Epidermal melanocyte (primary cell): ENCODE results near the gene TTLL3.
"Not testable (repeated sequence)": the region's sequence is repeated elsewhere in the genome, so short reads cannot be mapped to it uniquely, and the experiment has no call there.

ENCODE experiments used
- DNase-seq: peaks from one replicate; pipeline ENCODE4 v3.0.0; 2011; ENCODE audit warnings: low spot score; ENCODE audit not compliant: insufficient read length

The TTLL3 gene

GRCh38 chr3:9809615-9810432 is at the start of gene TTLL3:
Gene TTLL3 (plus strand): TSS chr3:9810262. CDS start chr3:9810662, 400 bp downstream.
- DNase-seq: peak; percentile 79

DNA sequence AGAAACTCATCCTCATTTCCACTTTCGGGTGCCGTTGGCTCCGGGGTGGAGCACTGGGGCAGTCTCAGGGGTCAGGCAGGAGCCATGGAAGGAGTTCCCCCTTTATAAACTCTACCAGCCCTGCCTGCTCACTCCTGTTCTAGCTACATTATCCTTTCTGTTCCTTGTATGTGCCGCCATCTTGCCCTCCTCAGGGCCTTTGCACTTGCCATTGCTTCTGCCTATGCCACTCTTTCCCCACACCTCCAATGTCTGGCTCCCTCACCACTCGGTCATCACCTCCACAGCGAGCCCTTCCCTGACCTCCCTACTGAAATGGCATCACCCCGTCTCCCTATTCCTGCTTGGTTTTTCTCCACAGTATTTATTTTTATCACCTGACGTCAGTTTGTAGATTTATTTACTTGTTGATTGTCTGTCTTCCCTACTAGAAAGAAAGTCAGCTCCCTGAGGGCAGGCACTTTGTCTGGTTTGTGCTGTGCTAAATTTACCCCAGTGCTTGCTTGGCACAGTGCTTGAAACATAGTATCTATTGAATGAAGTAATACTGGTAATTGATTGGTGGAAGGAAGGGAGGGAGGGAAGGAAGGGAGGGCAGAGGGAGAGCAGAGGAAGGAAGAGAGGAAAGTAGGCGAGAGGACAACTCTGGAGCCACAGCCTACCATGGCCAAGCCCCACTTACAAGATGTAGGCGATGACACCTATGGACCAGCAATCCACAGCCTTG is 49.1 kb upstream of the TTLL3 start:
- DNase-seq: no peak

DNA sequence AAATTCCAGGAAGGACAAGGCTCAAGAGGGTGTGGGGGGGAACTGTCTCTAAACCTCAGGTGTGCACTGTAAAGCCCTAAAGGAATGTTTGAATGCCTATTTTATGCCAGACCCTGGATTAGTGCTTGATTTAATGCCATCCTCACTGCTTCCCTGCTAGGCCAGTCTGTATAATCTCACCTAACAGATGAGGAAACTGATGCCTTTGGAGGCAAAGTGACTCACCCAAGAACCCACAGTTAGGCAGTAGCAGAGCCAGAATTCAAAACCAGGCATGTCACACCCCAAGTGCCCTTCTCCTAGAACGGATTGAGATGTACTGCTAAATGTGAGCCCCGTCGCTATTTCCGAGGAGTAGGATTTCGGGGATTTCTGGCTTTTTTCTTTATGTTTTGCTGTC is 48.1 kb upstream of the TTLL3 start:
- DNase-seq: no peak

DNA sequence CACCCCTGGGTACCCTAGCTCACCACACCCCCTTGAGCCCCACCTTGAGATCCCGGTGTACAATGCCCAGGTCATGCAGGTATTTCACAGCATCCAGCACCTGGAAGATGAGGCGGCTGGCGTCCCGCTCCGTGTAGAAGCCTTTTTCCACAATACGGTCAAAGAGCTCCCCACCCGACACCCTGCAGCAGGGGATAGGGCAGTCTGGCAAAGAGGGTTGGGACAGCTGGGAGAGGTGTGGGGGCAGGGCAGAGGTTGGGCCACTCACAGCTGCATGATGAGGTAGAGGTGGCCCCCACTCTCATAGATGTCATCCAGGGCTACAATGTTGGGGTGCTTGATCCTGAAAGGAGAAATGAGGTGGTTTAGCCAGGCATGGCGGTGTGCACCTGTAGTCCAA is 47.2 kb upstream of the TTLL3 start:
- no peak for DNase-seq

GRCh38 chr3:9765865-9766264 is 44.2 kb upstream of the TTLL3 start:
- no peak for DNase-seq

- no peak for DNase-seq
Observed at GRCh38 chr3:9767418-9767817, 42.6 kb upstream of the TTLL3 start.

GRCh38 chr3:9768141-9768775 is 41.8 kb upstream of the TTLL3 start:
- no peak for DNase-seq

DNA sequence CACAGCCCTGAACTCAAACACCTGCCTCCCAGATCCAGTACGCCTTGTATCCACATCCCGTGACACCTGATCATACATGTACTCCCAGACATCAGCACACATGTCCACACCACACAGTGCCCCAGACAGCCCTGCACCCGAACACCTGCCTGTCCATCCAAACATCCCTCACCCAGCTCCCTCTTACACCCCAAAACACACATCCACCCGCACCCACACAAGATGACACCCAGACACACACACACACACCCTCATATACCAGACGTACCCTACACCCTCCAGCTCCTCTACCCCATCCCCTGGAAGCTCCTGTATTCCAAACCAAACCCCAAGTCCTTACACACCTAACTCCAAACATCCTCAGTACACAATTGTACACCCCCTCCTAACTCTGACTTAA is 41.0 kb upstream of the TTLL3 start:
- no peak for DNase-seq

DNA sequence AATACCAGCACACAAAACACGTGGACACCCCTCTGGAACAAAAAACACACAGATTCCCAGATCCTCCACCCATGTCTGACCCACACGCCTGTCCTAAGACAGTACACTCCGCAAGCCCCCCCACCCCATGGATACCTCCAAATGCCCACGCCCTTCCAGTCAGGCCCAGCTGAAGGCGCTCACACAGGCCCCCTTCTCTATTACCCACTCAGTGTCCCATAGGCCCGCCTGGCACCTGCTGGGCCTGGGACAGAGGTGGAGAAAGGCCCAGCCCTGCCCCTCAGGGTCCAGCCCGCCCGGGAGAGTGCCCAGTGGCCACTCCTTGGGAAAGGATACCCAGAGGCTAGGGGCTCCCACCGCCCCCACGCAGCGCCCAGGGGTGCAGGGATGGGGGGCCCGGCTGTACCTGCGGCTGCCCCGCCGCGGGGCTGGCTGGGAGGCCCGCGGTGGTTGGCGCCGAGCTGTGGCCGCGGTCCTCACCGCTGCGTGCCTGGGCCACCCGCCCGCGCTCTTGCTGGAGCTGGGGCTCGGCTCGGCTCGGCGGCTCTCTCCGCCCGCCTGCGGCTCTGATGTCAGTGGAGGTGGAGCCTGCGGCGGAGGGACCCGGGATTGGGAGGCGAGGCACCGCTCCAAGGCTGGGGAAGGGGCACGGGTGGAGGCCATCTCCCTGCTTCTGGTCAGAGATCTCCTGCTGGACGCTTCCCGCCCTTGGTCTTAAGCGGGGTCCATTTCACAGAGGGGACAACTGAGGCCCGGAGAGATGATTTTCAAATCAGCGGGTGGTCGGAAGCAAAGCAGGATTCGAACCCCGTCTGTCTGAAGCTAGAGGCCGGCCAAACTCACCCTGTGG is 40.4 kb upstream of the TTLL3 start, which contains the start of gene CAMK1:
Gene CAMK1, minus strand, starts transcription at position 522 of the 850 bp plus-strand sequence. CDS start 2,198 bp downstream, outside the sequence.
- peak; percentile 77 for DNase-seq

DNA sequence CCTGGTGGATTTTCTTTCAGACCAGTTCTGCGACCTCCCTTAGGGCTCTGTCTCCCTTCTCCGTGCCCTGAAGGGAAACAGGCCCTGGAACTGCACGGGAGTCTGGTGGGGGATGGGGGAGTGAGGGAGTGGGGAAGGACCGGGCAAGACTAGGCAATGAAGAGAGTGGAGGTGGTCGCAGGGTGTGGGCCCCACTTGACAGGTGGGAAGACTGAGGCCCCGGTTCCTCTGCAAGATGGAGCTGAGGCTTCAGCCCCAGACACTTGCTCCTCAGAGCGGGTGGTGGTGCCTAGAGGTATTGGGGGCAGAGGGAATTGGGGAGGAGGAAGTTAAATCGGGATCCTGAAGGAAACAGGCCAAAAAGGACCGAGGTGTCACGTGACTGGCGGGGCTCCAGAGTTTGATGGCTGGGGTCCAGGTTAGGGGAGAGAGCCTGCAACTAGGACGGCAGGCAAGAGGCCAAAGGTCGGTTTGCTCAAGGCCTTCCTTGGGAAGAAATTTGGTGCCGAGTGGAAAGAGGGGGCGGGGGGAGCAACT is 39.7 kb upstream of the TTLL3 start:
- no peak for DNase-seq

- not testable (repeated sequence) for DNase-seq
Observed at GRCh38 chr3:9771007-9771406, 39.1 kb upstream of the TTLL3 start.

DNA sequence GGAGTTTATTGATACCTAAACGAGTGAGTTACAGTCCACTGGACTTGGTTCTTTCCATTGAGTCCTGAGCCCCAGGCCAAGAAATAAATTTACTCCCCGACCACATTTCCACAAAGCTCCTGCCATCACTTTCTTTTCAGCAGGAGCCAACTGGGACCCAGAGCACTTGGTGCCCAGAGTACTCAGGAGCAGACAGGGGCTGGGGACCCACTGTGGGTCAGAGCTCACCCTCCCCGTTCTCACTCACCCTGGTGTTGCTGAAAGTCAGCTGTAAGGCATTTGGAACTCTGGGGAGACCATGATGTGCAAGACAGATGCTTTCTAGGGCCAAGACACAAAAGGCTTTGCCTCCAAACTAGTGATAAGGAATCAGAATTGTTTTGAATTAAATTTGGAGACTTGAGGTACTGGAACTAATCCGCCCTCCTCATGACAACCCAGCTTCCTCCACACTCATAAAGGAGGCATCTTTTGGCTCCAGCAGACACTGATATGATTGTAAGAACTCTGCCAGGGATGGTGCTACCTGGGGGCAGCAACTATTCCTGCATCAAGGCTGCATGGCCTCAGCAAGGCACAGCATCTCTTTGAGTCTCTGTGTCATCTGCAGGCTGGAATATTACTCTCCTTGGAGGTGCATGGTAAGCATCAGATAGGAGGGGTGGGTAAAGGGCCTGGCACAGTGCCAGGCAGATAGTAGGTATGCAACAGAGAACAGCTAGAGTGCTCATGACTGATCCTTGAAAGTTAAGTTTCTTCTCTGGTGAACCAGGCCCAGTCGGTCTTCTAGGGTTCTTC is 33.0 kb upstream of the TTLL3 start:
- DNase-seq: no peak

DNA sequence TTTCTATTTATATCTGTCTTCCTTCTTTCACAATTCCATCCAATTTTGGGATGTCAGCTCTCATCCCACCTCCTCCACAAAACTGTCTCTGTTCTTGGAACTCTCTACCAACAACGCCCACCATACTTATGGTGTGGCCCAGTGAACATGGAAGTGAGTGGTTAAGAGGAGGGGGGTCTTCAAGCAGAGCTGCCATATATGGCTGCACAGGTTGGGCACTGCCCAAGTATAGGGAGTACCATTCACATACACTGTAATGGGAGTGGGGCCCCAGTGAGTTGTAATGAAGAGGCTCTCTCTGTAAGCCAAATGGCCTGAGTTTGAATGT is 32.4 kb upstream of the TTLL3 start:
- DNase-seq: no peak

DNA sequence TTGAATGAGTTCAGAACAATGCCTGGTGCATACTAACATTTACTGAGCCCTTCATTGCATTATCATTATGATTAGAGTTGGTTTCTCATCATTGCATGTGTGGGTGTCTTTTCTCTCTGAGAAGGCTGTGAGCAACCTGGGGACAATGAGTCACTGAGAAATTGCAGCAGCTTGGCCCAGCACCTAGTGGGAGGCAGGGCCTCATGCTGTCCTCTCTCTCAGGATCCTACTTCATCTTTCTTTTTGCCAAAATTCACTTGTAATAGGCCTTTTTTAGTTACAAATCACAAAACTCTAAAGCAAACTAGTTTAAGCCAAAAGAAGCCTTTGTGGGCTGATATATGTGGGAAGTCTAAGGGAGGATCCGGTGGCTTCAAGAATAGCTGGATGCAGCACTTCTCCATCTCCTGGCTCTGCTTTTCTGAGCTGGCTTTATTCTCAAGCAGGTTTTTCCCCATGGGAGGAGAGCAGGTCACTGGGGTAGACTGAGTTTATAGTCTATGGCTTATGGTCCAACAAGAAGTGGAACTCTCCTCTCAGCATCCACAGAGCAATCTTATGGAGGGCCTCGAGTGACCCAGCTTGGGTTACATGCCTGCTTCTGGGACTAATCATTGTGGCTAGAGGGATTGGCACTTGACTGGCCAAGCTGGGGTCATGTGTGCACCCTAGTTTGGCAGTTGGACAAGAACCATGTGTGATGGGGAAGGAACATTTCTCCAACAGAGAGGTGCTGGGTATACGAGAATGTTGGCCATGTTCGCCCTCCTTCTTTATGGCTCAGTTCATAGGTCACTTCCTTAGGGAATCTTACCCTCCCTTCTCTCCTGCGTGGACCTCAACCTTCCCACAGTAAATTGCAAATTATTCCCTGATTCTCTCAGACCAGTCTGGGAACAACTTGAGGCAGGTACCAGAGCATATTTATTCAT is 31.7 kb upstream of the TTLL3 start:
- no peak for DNase-seq

GRCh38 chr3:9779075-9779593 is 30.9 kb upstream of the TTLL3 start:
- DNase-seq: no peak

DNA sequence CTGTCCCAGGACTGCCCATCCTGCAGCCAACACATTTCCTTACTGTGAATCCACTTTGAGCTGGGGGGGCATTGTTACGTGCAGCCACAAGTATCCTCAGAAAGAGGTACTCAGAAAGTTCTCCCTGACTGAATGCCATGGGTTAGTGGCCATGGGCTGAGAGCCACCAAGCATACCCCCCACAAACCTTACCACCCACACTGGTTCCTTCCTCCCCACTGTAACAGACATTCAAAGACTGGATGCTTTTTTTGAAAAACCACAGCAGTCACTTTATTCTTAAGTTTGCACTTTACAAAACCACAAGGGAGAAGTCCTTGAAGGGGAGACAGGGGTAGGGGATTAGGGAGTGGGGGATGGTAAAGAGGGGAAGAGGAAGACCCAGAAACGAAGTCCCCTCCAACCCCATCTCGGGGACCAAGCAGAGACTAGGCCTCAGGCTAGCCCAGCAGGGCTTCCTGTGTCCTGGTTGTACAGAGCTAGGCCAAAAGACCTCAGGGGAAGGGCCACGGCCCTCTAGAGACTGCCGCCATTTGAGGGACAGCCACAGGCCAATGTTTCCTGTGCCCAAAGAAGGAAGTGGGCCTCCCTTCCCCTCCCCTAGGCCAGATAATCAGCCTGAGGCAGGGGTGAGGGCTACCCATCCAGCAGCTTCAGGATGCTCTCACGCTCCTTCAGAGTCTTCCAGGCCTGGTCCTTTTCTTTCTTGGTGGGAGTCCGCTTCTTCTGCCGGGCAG is 30.2 kb upstream of the TTLL3 start:
- no peak for DNase-seq

GRCh38 chr3:9780458-9780812 is 29.6 kb upstream of the TTLL3 start:
- no peak for DNase-seq

GRCh38 chr3:9780910-9781309 is 29.2 kb upstream of the TTLL3 start:
- DNase-seq: no peak
